HepG2 (cell line): ENCODE data around the gene SRSF12. TPM values are rescaled to one million over a fixed set of nuclear protein-coding genes. Genes with fewer than 3 reads are reported as not detected.
A peak's percentile ranks its signal among the peaks of the same experiment; 100 is the strongest.

Experiments
- AHR ChIP-seq: IDR thresholded peaks from 2 replicates; pipeline ENCODE4 v1.6.1; 2018; ENCODE audit warnings: missing genetic modification reagents, missing compliant biosample characterization
- ATF7-NPFF ChIP-seq: sonication (generic); formaldehyde crosslinking; IDR thresholded peaks from 2 replicates; pipeline ENCODE4 v1.8.1; 2023; ENCODE audit warnings: mild to moderate bottlenecking, low read depth, missing genetic modification reagents, moderate library complexity
- DBP ChIP-seq: sonication (generic); formaldehyde crosslinking; IDR thresholded peaks from 2 replicates; pipeline ENCODE4 v1.4.0; 2020; ENCODE audit warnings: missing genetic modification reagents; ENCODE audit errors: not compliant biosample characterization
- DZIP1 ChIP-seq: sonication (generic); formaldehyde crosslinking; IDR thresholded peaks from 2 replicates; pipeline ENCODE4 v1.5.0; 2020; ENCODE audit warnings: mild to moderate bottlenecking, missing genetic modification reagents
- FIP1L1 ChIP-seq: fragments of 200-400 bp; formaldehyde crosslinking; IDR thresholded peaks from 2 replicates; pipeline ENCODE4 v1.6.1; 2018; ENCODE audit warnings: low read depth, mild to moderate bottlenecking, low read length, moderate library complexity, borderline replicate concordance; ENCODE audit not compliant: insufficient read depth
- FOXJ3 ChIP-seq: sonication (generic); formaldehyde crosslinking; IDR thresholded peaks from 2 replicates; pipeline ENCODE4 v1.4.0; 2020; ENCODE audit warnings: missing genetic modification reagents, mild to moderate bottlenecking, borderline replicate concordance
- GATAD1 ChIP-seq: IDR thresholded peaks from 2 replicates; pipeline ENCODE4 v1.6.1; 2016; ENCODE audit warnings: missing genetic modification reagents, missing compliant biosample characterization
- GFI1 ChIP-seq: sonication (generic); formaldehyde crosslinking; IDR thresholded peaks from 2 replicates; pipeline ENCODE4 v1.5.0; 2020; ENCODE audit warnings: missing genetic modification reagents, mild to moderate bottlenecking, borderline replicate concordance
- LCORL ChIP-seq, 2 experiments: fragments of 450-650 bp in 1 of 2; sonication (generic) in 1 of 2; formaldehyde crosslinking in 1 of 2; IDR thresholded peaks; 2 replicates each; pipeline versions ENCODE4 v1.5.0 to v1.6.1; 2017 to 2020; ENCODE audit warnings: antibody characterized with exemption in 1 of 2, missing genetic modification reagents in 1 of 2
- NONO ChIP-seq, 2 experiments: fragments of 450-650 bp in 1 of 2; sonication (generic) in 1 of 2; formaldehyde crosslinking in 1 of 2; IDR thresholded peaks in 1 of 2; conservative IDR thresholded peaks in 1 of 2; 2 replicates each; pipeline versions ENCODE4 v1.6.1 to v1.8.0; 2017 to 2022; ENCODE audit warnings: mild to moderate bottlenecking in 1 of 2, missing genetic modification reagents in 1 of 2, moderate library complexity in 1 of 2
- RFXAP ChIP-seq: sonication (generic); formaldehyde crosslinking; IDR thresholded peaks from 2 replicates; pipeline ENCODE4 v1.4.0; 2020; ENCODE audit warnings: missing genetic modification reagents, borderline replicate concordance
- SAFB2 ChIP-seq: sonication (generic); formaldehyde crosslinking; IDR thresholded peaks from 2 replicates; pipeline ENCODE4 v1.5.1; 2020; ENCODE audit warnings: missing genetic modification reagents, low read depth, mild to moderate bottlenecking, borderline replicate concordance
- ZFX ChIP-seq: sonication (generic); formaldehyde crosslinking; IDR thresholded peaks from 2 replicates; pipeline ENCODE4 v1.4.0; 2020; ENCODE audit warnings: mild to moderate bottlenecking, low read depth, missing genetic modification reagents, moderate library complexity
- ZNF232 ChIP-seq: sonication (generic); formaldehyde crosslinking; IDR thresholded peaks from 2 replicates; pipeline ENCODE4 v1.4.0; 2020; ENCODE audit warnings: missing genetic modification reagents, borderline replicate concordance
- ZNF275 ChIP-seq: sonication (generic); formaldehyde crosslinking; IDR thresholded peaks from 2 replicates; pipeline ENCODE4 v1.8.0; 2022; ENCODE audit warnings: missing genetic modification reagents, mild to moderate bottlenecking, inconsistent platforms, borderline replicate concordance
- ZNF33B ChIP-seq: sonication (generic); formaldehyde crosslinking; IDR thresholded peaks from 2 replicates; pipeline ENCODE4 v1.5.1; 2020; ENCODE audit warnings: mild to moderate bottlenecking, missing genetic modification reagents
- ZNF430 ChIP-seq: sonication (generic); formaldehyde crosslinking; IDR thresholded peaks from 2 replicates; pipeline ENCODE4 v1.9.0; 2021; ENCODE audit warnings: mild to moderate bottlenecking, missing genetic modification reagents
- polyA plus RNA-seq, 8 experiments: library from polyadenylated mRNA; depleted of rRNA in 3 of 8; stranded (reverse) in 7 of 8; unstranded in 1 of 8; fragments of >200 nt; fragmentation: Illumina TruSeq in 4 of 8; extraction: Trizol in 4 of 8; gene quantifications; 2 replicates each; pipeline versions ENCODE4 v1.2.1 to v1.2.3, GENCODE V29; 2011 to 2016; ENCODE audit warnings: low read depth in 4 of 8, missing spikeins in 1 of 8, mixed read lengths in 1 of 8; ENCODE audit not compliant: insufficient read depth in 1 of 8
- total RNA-seq, 5 experiments: library from RNA; depleted of rRNA; stranded (reverse); fragments of >200 nt; fragmentation: Illumina TruSeq; extraction: Trizol; gene quantifications; 2 replicates each; pipeline ENCODE4 v1.2.3, GENCODE V29; 2016; ENCODE audit warnings: low read depth in 1 of 5
- TF ChIP-seq, protein P1 (sequence below): sonication (generic); formaldehyde crosslinking; IDR thresholded peaks from 2 replicates; pipeline ENCODE4 v1.4.0; 2020; ENCODE audit warnings: missing genetic modification reagents, borderline replicate concordance

The SRSF12 gene
- total and polyA plus RNA-seq, 2 of the 13 experiments (the other 11 are each of a cell fraction or from before 2014, with no cell fraction given), result 1.7 to 1.9 TPM

DNA sequence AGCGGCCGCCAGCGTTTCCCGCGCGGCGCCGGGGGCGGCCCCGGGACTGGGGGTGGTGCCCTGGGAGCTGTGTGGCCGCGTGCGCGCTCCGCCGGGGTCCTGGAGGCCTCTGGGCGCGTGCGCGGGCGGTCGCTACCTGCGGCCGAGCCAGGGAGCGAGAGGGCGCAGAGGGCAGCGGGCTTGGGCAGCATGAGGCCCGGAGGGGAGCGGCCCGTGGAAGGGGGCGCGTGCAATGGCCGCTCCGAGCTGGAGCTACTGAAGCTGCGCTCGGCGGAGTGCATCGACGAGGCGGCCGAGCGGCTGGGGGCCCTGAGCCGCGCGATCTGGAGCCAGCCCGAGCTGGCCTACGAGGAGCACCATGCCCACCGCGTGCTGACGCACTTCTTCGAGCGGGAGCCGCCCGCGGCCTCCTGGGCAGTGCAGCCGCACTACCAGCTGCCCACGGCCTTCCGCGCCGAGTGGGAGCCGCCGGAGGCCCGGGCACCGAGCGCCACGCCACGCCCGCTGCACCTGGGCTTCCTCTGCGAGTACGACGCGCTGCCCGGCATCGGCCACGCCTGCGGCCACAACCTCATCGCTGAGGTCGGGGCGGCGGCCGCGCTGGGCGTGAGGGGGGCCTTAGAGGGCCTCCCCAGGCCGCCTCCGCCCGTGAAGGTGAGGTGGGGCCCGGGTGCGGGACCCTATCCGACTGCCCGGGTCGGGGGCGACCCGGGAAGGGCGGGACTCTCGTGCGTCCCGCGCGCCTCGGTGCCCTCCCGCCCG, 28.3 kb upstream of the SRSF12 start, which contains the start of gene PM20D2 (continued):
- TF ChIP-seq, protein P1, sequence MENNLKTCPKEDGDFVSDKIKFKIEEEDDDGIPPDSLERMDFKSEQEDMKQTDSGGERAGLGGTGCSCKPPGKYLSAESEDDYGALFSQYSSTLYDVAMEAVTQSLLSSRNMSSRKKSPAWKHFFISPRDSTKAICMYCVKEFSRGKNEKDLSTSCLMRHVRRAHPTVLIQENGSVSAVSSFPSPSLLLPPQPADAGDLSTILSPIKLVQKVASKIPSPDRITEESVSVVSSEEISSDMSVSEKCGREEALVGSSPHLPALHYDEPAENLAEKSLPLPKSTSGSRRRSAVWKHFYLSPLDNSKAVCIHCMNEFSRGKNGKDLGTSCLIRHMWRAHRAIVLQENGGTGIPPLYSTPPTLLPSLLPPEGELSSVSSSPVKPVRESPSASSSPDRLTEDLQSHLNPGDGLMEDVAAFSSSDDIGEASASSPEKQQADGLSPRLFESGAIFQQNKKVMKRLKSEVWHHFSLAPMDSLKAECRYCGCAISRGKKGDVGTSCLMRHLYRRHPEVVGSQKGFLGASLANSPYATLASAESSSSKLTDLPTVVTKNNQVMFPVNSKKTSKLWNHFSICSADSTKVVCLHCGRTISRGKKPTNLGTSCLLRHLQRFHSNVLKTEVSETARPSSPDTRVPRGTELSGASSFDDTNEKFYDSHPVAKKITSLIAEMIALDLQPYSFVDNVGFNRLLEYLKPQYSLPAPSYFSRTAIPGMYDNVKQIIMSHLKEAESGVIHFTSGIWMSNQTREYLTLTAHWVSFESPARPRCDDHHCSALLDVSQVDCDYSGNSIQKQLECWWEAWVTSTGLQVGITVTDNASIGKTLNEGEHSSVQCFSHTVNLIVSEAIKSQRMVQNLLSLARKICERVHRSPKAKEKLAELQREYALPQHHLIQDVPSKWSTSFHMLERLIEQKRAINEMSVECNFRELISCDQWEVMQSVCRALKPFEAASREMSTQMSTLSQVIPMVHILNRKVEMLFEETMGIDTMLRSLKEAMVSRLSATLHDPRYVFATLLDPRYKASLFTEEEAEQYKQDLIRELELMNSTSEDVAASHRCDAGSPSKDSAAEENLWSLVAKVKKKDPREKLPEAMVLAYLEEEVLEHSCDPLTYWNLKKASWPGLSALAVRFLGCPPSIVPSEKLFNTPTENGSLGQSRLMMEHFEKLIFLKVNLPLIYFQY (CRISPR knock-in tag), result 0 out of 2 replicates have a peak, but pooled peaks have one; percentile 70
- TF ChIP-seq LCORL (IDR thresholded peaks at IDR 0.05), result no peak
- peak; percentile 43; the same call in 1 of the 2 replicates for TF ChIP-seq LCORL (CRISPR knock-in tag; IDR thresholded peaks at IDR 0.05)
- TF ChIP-seq ZNF232, result peak; percentile 96
- TF ChIP-seq NONO (IDR thresholded peaks at IDR 0.05), result no peak
- peak; percentile 45; the same call in 1 of the 2 replicates for TF ChIP-seq NONO (CRISPR knock-in tag; conservative IDR thresholded peaks at IDR 0.05)
- TF ChIP-seq ZNF275 (CRISPR knock-in tag), result peak; percentile 53; the same call in 1 of the 2 replicates
- TF ChIP-seq GFI1 (CRISPR knock-in tag), result peak; percentile 81; the same call in 1 of the 2 replicates
- peak; percentile 93; the same call in 1 of the 2 replicates for TF ChIP-seq DZIP1 (CRISPR knock-in tag)
- TF ChIP-seq RFXAP (CRISPR knock-in tag), result peak; percentile 60
- no peak for TF ChIP-seq FIP1L1
- TF ChIP-seq ZFX (CRISPR knock-in tag), result peak; percentile 97
- peak; percentile 32 for TF ChIP-seq GATAD1 (CRISPR knock-in tag)
- peak; percentile 73; the same call in 1 of the 2 replicates for TF ChIP-seq SAFB2
- TF ChIP-seq FOXJ3 (CRISPR knock-in tag), result no peak
- TF ChIP-seq DBP, result peak; percentile 36
- peak; percentile 90 for TF ChIP-seq ATF7-NPFF
- TF ChIP-seq ZNF430, result peak; percentile 85; the same call in 1 of the 2 replicates
- peak; percentile 80 for TF ChIP-seq ZNF33B (CRISPR knock-in tag)
- peak; percentile 12; the same call in 1 of the 2 replicates for TF ChIP-seq AHR (CRISPR knock-in tag)
